ENCODE results near the gene C6orf120.

DNA sequence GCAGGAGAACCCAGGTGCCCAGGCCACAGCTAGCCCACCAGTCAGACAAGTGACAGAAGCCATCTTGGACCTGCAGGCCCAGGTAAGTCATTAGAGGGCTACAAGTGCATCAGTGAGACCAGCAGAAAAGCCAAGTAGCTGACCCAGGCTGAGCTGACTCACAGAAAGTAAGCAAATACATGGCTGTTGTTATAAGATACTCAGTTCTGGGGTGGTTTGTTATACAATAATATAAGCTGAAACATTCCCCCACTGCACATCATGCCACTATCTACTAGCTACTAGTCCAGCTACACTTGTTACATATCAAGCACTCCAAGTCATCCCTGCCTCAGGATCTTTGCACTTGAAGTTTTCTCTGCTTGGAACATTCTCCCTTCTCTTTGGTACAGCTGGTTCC is 39.4 kb downstream of the C6orf120 start:
- TF ChIP-seq, protein P1, sequence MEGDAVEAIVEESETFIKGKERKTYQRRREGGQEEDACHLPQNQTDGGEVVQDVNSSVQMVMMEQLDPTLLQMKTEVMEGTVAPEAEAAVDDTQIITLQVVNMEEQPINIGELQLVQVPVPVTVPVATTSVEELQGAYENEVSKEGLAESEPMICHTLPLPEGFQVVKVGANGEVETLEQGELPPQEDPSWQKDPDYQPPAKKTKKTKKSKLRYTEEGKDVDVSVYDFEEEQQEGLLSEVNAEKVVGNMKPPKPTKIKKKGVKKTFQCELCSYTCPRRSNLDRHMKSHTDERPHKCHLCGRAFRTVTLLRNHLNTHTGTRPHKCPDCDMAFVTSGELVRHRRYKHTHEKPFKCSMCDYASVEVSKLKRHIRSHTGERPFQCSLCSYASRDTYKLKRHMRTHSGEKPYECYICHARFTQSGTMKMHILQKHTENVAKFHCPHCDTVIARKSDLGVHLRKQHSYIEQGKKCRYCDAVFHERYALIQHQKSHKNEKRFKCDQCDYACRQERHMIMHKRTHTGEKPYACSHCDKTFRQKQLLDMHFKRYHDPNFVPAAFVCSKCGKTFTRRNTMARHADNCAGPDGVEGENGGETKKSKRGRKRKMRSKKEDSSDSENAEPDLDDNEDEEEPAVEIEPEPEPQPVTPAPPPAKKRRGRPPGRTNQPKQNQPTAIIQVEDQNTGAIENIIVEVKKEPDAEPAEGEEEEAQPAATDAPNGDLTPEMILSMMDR (conservative IDR thresholded peaks at IDR 0.05 in 1 of 2, IDR thresholded peaks at IDR 0.05 in 1 of 2; ENCODE audit: low read depth in 1 of 2, low read length in 2 of 2) = no peak
- no peak for TF ChIP-seq EZH2 (IDR thresholded peaks at IDR 0.05; ENCODE audit: low read length, missing control alignments)
